B cell (primary cell): ENCODE results near the gene GHRL.

Experiments used
- EZH2 ChIP-seq: IDR thresholded peaks from 2 replicates; pipeline ENCODE4 v1.6.1; 2012; ENCODE audit warnings: borderline replicate concordance, low read depth, mild to moderate bottlenecking, moderate library complexity, low read length; ENCODE audit not compliant: insufficient read depth, poor library complexity, severe bottlenecking
- TF ChIP-seq, protein P1 (sequence below): fragments of 200-600 bp; IDR thresholded peaks from one replicate; pipeline ENCODE4 v1.8.0; 2022; ENCODE audit warnings: antibody characterized with exemption, mild to moderate bottlenecking

DNA sequence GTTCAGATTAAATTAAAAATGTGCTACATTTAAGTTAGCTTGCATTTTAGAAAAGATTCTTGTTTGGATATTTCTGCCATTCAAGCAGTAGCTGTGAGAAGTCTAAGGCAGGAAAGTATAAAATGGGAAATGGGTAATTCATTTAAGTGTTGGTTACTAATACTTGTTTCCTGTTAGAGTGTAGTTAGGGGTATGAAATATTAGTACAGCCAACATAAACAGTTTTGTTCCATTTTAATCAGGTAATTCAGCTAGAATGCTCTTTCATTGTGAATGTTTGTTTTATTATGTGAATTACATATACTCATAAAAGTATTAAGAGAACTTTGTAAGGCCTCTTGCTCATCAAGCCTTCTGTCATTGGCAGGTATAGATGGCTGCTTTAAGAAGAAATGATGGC is 24.6 kb downstream of the GHRL start:
- TF ChIP-seq, protein P1, sequence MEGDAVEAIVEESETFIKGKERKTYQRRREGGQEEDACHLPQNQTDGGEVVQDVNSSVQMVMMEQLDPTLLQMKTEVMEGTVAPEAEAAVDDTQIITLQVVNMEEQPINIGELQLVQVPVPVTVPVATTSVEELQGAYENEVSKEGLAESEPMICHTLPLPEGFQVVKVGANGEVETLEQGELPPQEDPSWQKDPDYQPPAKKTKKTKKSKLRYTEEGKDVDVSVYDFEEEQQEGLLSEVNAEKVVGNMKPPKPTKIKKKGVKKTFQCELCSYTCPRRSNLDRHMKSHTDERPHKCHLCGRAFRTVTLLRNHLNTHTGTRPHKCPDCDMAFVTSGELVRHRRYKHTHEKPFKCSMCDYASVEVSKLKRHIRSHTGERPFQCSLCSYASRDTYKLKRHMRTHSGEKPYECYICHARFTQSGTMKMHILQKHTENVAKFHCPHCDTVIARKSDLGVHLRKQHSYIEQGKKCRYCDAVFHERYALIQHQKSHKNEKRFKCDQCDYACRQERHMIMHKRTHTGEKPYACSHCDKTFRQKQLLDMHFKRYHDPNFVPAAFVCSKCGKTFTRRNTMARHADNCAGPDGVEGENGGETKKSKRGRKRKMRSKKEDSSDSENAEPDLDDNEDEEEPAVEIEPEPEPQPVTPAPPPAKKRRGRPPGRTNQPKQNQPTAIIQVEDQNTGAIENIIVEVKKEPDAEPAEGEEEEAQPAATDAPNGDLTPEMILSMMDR = no peak
- TF ChIP-seq EZH2 = no peak
